ENCODE measurements around the gene CERS6. TPM values are rescaled to one million over a fixed set of nuclear protein-coding genes. Genes with fewer than 3 reads are reported as not detected.

The CERS6 gene
- total and polyA plus RNA-seq, 2 experiments from 2014 or later = 8.3 to 16.0 TPM

GRCh38 chr2:168723275-168723899 lies 267.3 kb downstream of the CERS6 start:
- Histone ChIP-seq H3K9me3 (ENCODE audit: low read depth) (no peaks in the 10 kb centered on the region), H3K9me2 (ENCODE audit: insufficient read depth) (no peaks in the 10 kb centered on the region; the same call in 1 of the 2 replicates), H2AFZ (no peak overlapping the region), H3K4me1 (ENCODE audit: insufficient read depth) (peaks cover 20% of the 10 kb centered on the region), H3K4me2 (ENCODE audit: unreplicated experiment) (no peak overlapping the region), H4K20me1 (ENCODE audit: insufficient read depth) (no peaks in the 10 kb centered on the region), H3K36me3 (ENCODE audit: low read depth) (no peaks in the 10 kb centered on the region), H3F3A (ENCODE audit: insufficient read depth) (peaks cover 13% of the 10 kb centered on the region), H3K79me2 (ENCODE audit: insufficient read depth) (no peaks in the 10 kb centered on the region), H3K27ac (no peak overlapping the region), H3K27me3 (replicated peaks; ENCODE audit: insufficient read depth) (no peaks in the 10 kb centered on the region), H3K9ac (no peak overlapping the region), H3K4me3 (no peak overlapping the region)
- no peak for TF ChIP-seq EZH2 (IDR thresholded peaks at IDR 0.05; ENCODE audit: insufficient read depth, poor library complexity, severe bottlenecking)
- TF ChIP-seq EZH2phosphoT487 (IDR thresholded peaks at IDR 0.05; ENCODE audit: insufficient read depth, low read depth) = no peak
- in situ Hi-C loops (cut with MboI) = no loop called here
- 78 to 85% methylated on average over 3 of the region's 3 CpGs for WGBS, 2 experiments (ENCODE audit: low coverage in 1 of 2, low lambda C conversion rate in 2 of 2, missing lambda C conversion rate in 2 of 2)
- DNase-seq = no peak

DNA sequence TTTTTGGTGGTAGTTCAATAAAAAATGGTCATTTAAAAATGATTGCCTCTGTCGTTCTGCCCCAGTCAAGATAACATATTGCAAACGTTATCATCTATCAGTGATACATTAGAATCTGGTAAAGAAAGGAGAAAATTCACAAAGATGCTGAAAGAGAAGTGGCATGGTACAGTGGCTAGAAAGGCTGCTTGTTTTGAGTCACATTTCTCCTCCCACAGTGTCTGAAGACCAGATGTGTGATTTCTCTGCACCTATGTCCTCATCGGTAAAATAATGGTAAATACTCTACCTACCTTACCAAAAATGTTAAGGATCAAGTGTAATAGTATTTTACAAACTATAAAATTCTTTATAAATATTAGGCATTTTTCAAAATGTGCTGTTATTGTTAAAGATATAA lies 270.3 kb downstream of the CERS6 start:
- in situ Hi-C loops (cut with MboI) = no loop called here

GRCh38 chr2:168727904-168728470 lies 271.9 kb downstream of the CERS6 start:
- Histone ChIP-seq H3K79me2 (ENCODE audit: insufficient read depth) (no peaks in the 10 kb centered on the region), H2AFZ (no peak overlapping the region), H3K36me3 (ENCODE audit: low read depth) (no peaks in the 10 kb centered on the region), H3K27me3 (replicated peaks; ENCODE audit: insufficient read depth) (no peaks in the 10 kb centered on the region), H3K9me2 (ENCODE audit: insufficient read depth) (no peaks in the 10 kb centered on the region), H3F3A (ENCODE audit: insufficient read depth) (peaks cover 5% of the 10 kb centered on the region; the same call in 1 of the 2 replicates), H3K9me3 (ENCODE audit: low read depth) (no peaks in the 10 kb centered on the region), H4K20me1 (ENCODE audit: insufficient read depth) (no peaks in the 10 kb centered on the region), H3K27ac (no peak overlapping the region), H3K4me3 (no peak overlapping the region), H3K4me2 (ENCODE audit: unreplicated experiment) (no peak overlapping the region), H3K4me1 (ENCODE audit: insufficient read depth) (peaks cover 11% of the 10 kb centered on the region), H3K9ac (no peak overlapping the region)
- no peak for TF ChIP-seq EZH2 (IDR thresholded peaks at IDR 0.05; ENCODE audit: insufficient read depth, poor library complexity, severe bottlenecking)
- TF ChIP-seq EZH2phosphoT487 (IDR thresholded peaks at IDR 0.05; ENCODE audit: insufficient read depth, low read depth) = no peak
- 68 to 71% methylated on average over 5 of the region's 5 CpGs for WGBS, 2 experiments (ENCODE audit: low coverage in 1 of 2, low lambda C conversion rate in 2 of 2, missing lambda C conversion rate in 2 of 2)
- in situ Hi-C loops (cut with MboI) = no loop called here
- peak; percentile 75 for DNase-seq

More for the DNA sequence above, 270.3 kb downstream of the CERS6 start:
- no peaks in the 10 kb centered on the region for H3K79me2 ChIP-seq (ENCODE audit: insufficient read depth)
- 96% methylated on average over 3 of the region's 3 CpGs for WGBS, 2 experiments (ENCODE audit: low coverage in 1 of 2, low lambda C conversion rate in 2 of 2, missing lambda C conversion rate in 2 of 2)
- TF ChIP-seq EZH2phosphoT487 (IDR thresholded peaks at IDR 0.05; ENCODE audit: insufficient read depth, low read depth) (no peak), EZH2 (IDR thresholded peaks at IDR 0.05; ENCODE audit: insufficient read depth, poor library complexity, severe bottlenecking) (no peak)
- no peaks in the 10 kb centered on the region for H4K20me1 ChIP-seq (ENCODE audit: insufficient read depth)
- H3K9me2 ChIP-seq (ENCODE audit: insufficient read depth) = no peaks in the 10 kb centered on the region
- no peaks in the 10 kb centered on the region for H3K36me3 ChIP-seq (ENCODE audit: low read depth)
- no peak overlapping the region for H3K4me3 ChIP-seq
- H3K27me3 ChIP-seq (replicated peaks; ENCODE audit: insufficient read depth) = no peaks in the 10 kb centered on the region
- no peak for DNase-seq
- no peaks in the 10 kb centered on the region for H3K9me3 ChIP-seq (ENCODE audit: low read depth)
- H3K9ac ChIP-seq = no peak overlapping the region
- H2AFZ ChIP-seq = no peak overlapping the region
- H3K4me1 ChIP-seq (ENCODE audit: insufficient read depth) = peaks cover 20% of the 10 kb centered on the region
- no peak overlapping the region for H3K27ac ChIP-seq
- peaks cover 13% of the 10 kb centered on the region for H3F3A ChIP-seq (ENCODE audit: insufficient read depth)
- H3K4me2 ChIP-seq (ENCODE audit: unreplicated experiment) = no peak overlapping the region

DNA sequence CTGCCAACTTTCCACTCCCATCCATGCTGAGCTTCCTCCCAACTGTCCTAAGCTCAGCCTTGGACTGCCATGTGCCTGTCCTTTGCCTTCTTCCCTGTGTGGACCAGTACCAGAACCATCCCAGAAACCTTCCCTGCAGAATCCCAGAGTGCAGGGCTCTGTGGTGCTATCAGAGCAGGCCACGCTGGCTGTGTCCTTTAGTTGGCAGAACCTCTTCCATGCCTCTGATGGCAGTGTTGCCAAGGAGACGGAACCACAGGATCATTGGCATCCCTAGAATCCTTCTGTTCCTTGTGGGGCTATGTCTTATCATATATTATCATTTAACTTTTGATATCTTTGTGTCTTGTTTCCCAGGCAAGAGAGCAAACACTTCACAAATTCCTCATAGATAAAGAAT lies 273.4 kb downstream of the CERS6 start:
- Histone ChIP-seq H3K36me3 (ENCODE audit: low read depth) (no peaks in the 10 kb centered on the region), H3K27me3 (replicated peaks; ENCODE audit: insufficient read depth) (no peaks in the 10 kb centered on the region), H3K9me2 (ENCODE audit: insufficient read depth) (no peaks in the 10 kb centered on the region), H3K9me3 (ENCODE audit: low read depth) (no peaks in the 10 kb centered on the region), H3K4me2 (ENCODE audit: unreplicated experiment) (no peak overlapping the region), H3K9ac (no peak overlapping the region), H2AFZ (no peak overlapping the region), H3K79me2 (ENCODE audit: insufficient read depth) (no peaks in the 10 kb centered on the region), H3K4me3 (no peak overlapping the region), H3F3A (ENCODE audit: insufficient read depth) (0 out of 2 replicates have a peak, but pooled peaks cover 5% of the 10 kb centered on the region), H3K4me1 (ENCODE audit: insufficient read depth) (peaks cover 3% of the 10 kb centered on the region; the same call in 1 of the 2 replicates), H4K20me1 (ENCODE audit: insufficient read depth) (no peaks in the 10 kb centered on the region), H3K27ac (no peak overlapping the region)
- TF ChIP-seq EZH2 (IDR thresholded peaks at IDR 0.05; ENCODE audit: insufficient read depth, poor library complexity, severe bottlenecking) (no peak), EZH2phosphoT487 (IDR thresholded peaks at IDR 0.05; ENCODE audit: insufficient read depth, low read depth) (no peak)
- WGBS, 2 experiments (ENCODE audit: low coverage in 1 of 2, low lambda C conversion rate in 2 of 2, missing lambda C conversion rate in 2 of 2) = 79 to 84% methylated on average over 2 of the region's 2 CpGs
- in situ Hi-C loops (cut with MboI) = no loop called here
- DNase-seq = no peak
